ENCODE results near the gene INPP5J. TPM values are rescaled to one million over a fixed set of nuclear protein-coding genes. Genes with fewer than 3 reads are reported as not detected.

Gene INPP5J
- total RNA-seq, 4 donors from 2014 or later = 0.22 to 2.4 (median 0.84) TPM

DNA sequence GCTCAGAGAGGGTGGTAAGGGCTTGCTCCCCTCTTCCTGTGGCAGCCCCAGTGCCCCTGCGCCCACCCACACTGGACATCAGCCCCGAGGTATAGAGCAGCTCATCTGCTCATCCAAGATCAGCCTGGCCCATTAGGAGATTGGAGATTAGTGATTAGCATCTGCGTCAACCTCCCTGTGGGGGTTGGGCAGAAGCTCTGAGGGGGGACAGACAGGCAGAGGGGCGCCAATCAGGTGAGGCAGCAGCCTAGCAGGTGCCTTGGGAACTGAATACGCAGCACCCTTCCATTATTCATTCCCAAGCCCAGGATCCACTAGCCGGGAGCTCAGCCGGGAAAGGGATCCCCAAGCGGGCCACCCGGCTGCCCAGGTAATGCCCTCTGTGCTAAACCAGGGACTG, 30.6 kb upstream of the INPP5J start:
- no peak for TF ChIP-seq CTCF (IDR thresholded peaks at IDR 0.05)
- no peak for TF ChIP-seq POLR2A (IDR thresholded peaks at IDR 0.05)
- Histone ChIP-seq H3K4me1 (peaks cover 0 to 56% (median 0%) of the 10 kb centered on the region in 3 donors), H3K4me3 (peak overlapping the region; percentile 1 to 56 (median 40)), H3K9me3 (no peaks in the 10 kb centered on the region), H3K36me3 (peaks cover 39 to 100% (median 60%) of the 10 kb centered on the region in 3 donors), H3K27ac (peak overlapping the region; percentile 26 to 98 (median 82)), H3K27me3 (no peaks in the 10 kb centered on the region)
- DNase-seq = no peak
- intact Hi-C loops (cut with DNase I) = no loop called here
- 71 to 93% methylated on average over 4 to 6 of the region's 9 CpGs for WGBS, 2 donors

DNA sequence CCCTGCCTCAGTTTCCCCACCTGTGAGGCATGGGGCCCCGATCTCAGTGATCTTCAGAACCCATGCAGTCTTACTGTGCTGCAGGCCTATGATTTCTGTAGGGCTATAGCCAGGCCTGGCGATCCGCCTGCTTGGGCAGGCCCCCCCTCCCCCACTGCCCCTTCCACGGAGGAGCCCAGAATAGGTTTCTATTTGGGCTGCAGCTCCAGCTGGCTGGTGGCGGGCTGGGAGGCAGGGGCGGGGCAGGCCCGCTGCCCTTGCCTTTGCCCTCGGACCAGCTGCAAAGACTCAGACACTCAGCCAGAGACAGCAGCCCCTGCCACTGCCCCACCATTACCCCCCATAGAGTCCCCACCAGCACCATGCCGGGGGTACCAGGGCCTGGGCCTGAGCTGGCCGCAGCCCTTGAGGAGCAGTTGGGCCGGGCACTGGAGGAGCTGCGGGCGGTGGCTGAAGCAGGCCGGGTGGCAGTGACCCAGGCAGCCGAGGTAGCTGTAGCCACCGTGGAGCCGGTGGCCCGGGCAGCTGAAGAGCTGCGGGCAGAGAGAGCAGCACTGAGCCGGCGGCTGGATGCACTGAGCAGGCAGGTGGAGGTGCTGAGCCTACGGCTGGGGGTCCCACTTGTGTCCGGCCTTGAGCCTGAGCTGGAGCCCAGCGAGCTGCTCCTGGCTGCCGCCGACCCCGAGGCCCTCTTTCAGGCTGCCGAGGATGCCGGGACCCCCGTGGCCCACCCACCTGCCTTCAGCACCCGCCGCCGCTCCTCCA, 29.5 kb upstream of the INPP5J start:
- Histone ChIP-seq H3K4me1 (peaks cover 0 to 54% (median 0%) of the 10 kb centered on the region in 3 donors), H3K27ac (peak overlapping the region; percentile 34 to 98 (median 82)), H3K27me3 (no peaks in the 10 kb centered on the region), H3K9me3 (no peaks in the 10 kb centered on the region), H3K4me3 (peak overlapping the region; percentile 10 to 56 (median 39)), H3K36me3 (peaks cover 40 to 100% (median 57%) of the 10 kb centered on the region in 3 donors)
- no peak for DNase-seq
- WGBS, 2 donors = 59 to 78% methylated on average over 15 to 18 of the region's 33 CpGs
- intact Hi-C loops (cut with DNase I) = no loop called here
- no peak for TF ChIP-seq CTCF (IDR thresholded peaks at IDR 0.05)
- TF ChIP-seq POLR2A (IDR thresholded peaks at IDR 0.05) = peak in 1 of 4 donors; percentile 13

DNA sequence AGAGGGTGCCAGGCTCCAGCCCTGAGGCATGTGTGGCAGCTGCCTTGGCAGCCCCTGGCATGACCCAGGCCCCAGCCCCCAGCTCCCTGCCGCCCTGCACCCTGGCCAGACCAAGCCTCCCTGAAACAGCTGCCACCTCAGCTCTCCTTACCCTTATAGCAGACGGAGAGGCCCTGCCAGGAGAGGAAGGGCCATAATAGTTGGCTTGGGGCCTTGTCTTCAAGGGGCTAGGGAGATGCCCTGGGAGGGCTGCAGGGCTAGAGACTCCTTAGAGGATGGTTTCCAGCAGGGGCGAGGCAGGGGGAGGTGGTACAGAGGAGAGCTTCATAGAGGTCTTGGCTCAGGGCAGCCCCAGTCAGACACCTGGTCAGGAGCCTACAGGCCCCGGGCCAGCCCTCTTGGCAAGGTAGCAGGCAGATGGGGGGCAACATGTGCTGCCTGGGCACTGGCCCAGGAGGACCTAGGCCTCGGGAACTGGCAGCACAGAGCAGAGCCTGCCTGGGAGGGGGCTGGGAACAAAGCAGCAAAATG, 28.7 kb upstream of the INPP5J start:
- no peak for TF ChIP-seq CTCF (IDR thresholded peaks at IDR 0.05)
- no peak for TF ChIP-seq POLR2A (IDR thresholded peaks at IDR 0.05)
- peaks cover 0 to 54% (median 3%) of the 10 kb centered on the region in 3 donors for H3K4me1 ChIP-seq
- DNase-seq = no peak
- no peaks in the 10 kb centered on the region for H3K27me3 ChIP-seq
- H3K36me3 ChIP-seq = peaks cover 40 to 100% (median 51%) of the 10 kb centered on the region in 3 donors
- H3K9me3 ChIP-seq = no peaks in the 10 kb centered on the region
- intact Hi-C loops (cut with DNase I) = no loop called here
- 33 to 83% methylated on average over 1 of the region's 5 CpGs for WGBS, 2 donors
- H3K4me3 ChIP-seq = peak overlapping the region in 3 of 4 donors; percentile 36 to 56 (median 42)
- peak overlapping the region; percentile 34 to 98 (median 82) for H3K27ac ChIP-seq

DNA sequence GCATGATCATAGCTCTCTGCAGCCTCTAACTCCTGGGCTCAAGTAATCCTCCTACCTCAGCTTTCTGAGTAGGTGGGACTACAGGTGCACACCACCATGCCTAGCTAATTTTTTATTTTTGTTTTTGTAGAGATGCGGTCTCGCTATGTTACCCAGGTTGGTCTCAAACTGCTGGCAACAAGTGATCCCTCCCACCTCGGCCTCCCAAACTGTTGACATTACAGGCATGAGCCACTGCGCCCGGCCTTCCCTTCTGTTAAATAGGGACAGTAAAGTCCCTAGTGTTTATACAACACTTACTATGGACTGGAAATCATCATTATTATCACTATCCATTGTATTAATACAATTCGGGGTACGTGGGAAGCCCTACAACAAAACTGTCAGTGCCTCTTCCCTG, 28.0 kb upstream of the INPP5J start:
- Histone ChIP-seq H3K4me3 (peak overlapping the region in 1 of 4 donors; percentile 9), H3K4me1 (peaks cover 0 to 54% (median 4%) of the 10 kb centered on the region in 3 donors), H3K27ac (peak overlapping the region in 3 of 4 donors; percentile 63 to 96 (median 68)), H3K9me3 (no peaks in the 10 kb centered on the region), H3K27me3 (no peaks in the 10 kb centered on the region), H3K36me3 (peaks cover 44 to 100% (median 52%) of the 10 kb centered on the region in 3 donors)
- TF ChIP-seq POLR2A (IDR thresholded peaks at IDR 0.05) (no peak), CTCF (IDR thresholded peaks at IDR 0.05) (no peak)
- intact Hi-C loops (cut with DNase I) = no loop called here
- 87 to 88% methylated on average over 7 of the region's 7 CpGs for WGBS, 2 donors
- DNase-seq = no peak

- H3K36me3 ChIP-seq = peaks cover 37 to 100% (median 50%) of the 10 kb centered on the region in 3 donors
- DNase-seq = no peak
- no peaks in the 10 kb centered on the region for H3K9me3 ChIP-seq
- H3K4me3 ChIP-seq = peak overlapping the region in 1 of 4 donors; percentile 9
- intact Hi-C loops (cut with DNase I) = no loop called here
- TF ChIP-seq POLR2A (IDR thresholded peaks at IDR 0.05) (no peak), CTCF (IDR thresholded peaks at IDR 0.05) (no peak)
- 83 to 88% methylated on average over 3 of the region's 3 CpGs for WGBS, 2 donors
- peaks cover 0 to 59% (median 4%) of the 10 kb centered on the region in 3 donors for H3K4me1 ChIP-seq
- H3K27me3 ChIP-seq = no peaks in the 10 kb centered on the region
- peak overlapping the region in 3 of 4 donors; percentile 63 to 94 (median 68) for H3K27ac ChIP-seq
Observed at GRCh38 chr22:31095637-31096249, 27.0 kb upstream of the INPP5J start.

Data from esophagus squamous epithelium (tissue), 5 donors.